Measurements from ENCODE around the gene ARHGEF18.

GRCh38 chr19:7355151-7355820 lies 6.5 kb downstream of the ARHGEF18 start:
- TF ChIP-seq CTCF (IDR thresholded peaks at IDR 0.05; ENCODE audit: poor library complexity, severe bottlenecking): no peak
- TF ChIP-seq EZH2 (IDR thresholded peaks at IDR 0.05; ENCODE audit: borderline replicate concordance, insufficient read depth, low read length, poor library complexity, severe bottlenecking): no peak
